Measurements from ENCODE around the gene PARD3B. TPM values are rescaled to one million over a fixed set of nuclear protein-coding genes. Genes with fewer than 3 reads are reported as not detected.

The PARD3B gene
- total and polyA plus RNA-seq, 2 of the 13 experiments (the other 11 are each of a cell fraction or from before 2014, with no cell fraction given): 0.71 to 2.3 TPM

DNA sequence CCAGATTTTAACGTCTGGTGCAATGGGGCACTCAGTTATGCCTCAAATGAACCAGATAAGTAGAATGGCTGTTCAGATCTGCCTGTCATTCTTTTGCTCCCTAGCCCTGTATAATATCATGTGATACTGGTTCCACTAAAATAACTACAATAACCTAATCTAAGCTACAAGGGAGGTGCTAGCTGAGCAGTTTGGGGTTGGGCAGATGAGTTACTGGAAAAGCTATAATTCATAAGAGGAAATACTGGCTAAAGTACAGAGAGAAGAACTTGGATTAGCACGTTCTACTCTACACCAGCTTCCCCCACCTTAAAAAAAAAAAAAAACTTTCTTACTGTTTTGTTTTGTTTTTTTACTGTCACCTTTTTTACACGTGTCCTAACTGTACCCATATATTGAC, 953.7 kb downstream of the PARD3B start:
- intact Hi-C loops (cut with micrococcal nuclease; ENCODE audit: unreplicated experiment): no loop called here
- no peak for ATAC-seq
- H3K4me2 ChIP-seq (ENCODE audit: low read depth, low read length): no peak overlapping the region
- H3K4me3 ChIP-seq (replicated peaks in 1 of 3; ENCODE audit: insufficient read depth in 1 of 3, low read depth in 2 of 3, low read length in 3 of 3): no peak overlapping the region
- BruUV-seq (replicated peaks): no TSS peak
- H3K27me3 ChIP-seq (ENCODE audit: control insufficient read depth in 1 of 2, insufficient read depth in 2 of 2, low read length in 2 of 2): no peaks in the 10 kb centered on the region
- no peak for FAIRE-seq
- H3K9me3 ChIP-seq (ENCODE audit: low read length): no peaks in the 10 kb centered on the region
- H3K27ac ChIP-seq (ENCODE audit: extremely low read length, insufficient read depth, low read length): no peak overlapping the region
- H3K4me1 ChIP-seq (ENCODE audit: insufficient read depth, low read length): no peaks in the 10 kb centered on the region
- no peak for DNase-seq (ENCODE audit: low spot score)
- WGBS (ENCODE audit: low lambda C conversion rate): 34% methylated on average over 3 of the region's 3 CpGs
- H2AFZ ChIP-seq (ENCODE audit: low read length): no peak overlapping the region
- no peaks in the 10 kb centered on the region for H4K20me1 ChIP-seq (ENCODE audit: insufficient read depth, low read length)
- in situ Hi-C loops (cut with HindIII; ENCODE audit: extremely low pct_ligation_motif_present, low pct_unique_long_range_greater_than_20kb): no loop called here
- no peaks in the 10 kb centered on the region for H3K79me2 ChIP-seq (ENCODE audit: insufficient read depth, low read length)
- H3K9ac ChIP-seq (ENCODE audit: insufficient read depth, low read depth, low read length): no peak overlapping the region
- no peaks in the 10 kb centered on the region for H3K36me3 ChIP-seq (replicated peaks in 1 of 2; ENCODE audit: control insufficient read depth in 1 of 2, insufficient read depth in 2 of 2, low read length in 2 of 2)
- no peak for TF ChIP-seq ZNF317 (CRISPR knock-in tag; IDR thresholded peaks at IDR 0.05)
- TF ChIP-seq EP300 (IDR thresholded peaks at IDR 0.05; ENCODE audit: low read depth in 2 of 2, low read length in 2 of 2): no peak
- no peak for TF ChIP-seq EP300 (CRISPR knock-in tag; IDR thresholded peaks at IDR 0.05; ENCODE audit: borderline replicate concordance)
- no peak for TF ChIP-seq ZNF7 (CRISPR knock-in tag; IDR thresholded peaks at IDR 0.05)
- TF ChIP-seq, protein P1, sequence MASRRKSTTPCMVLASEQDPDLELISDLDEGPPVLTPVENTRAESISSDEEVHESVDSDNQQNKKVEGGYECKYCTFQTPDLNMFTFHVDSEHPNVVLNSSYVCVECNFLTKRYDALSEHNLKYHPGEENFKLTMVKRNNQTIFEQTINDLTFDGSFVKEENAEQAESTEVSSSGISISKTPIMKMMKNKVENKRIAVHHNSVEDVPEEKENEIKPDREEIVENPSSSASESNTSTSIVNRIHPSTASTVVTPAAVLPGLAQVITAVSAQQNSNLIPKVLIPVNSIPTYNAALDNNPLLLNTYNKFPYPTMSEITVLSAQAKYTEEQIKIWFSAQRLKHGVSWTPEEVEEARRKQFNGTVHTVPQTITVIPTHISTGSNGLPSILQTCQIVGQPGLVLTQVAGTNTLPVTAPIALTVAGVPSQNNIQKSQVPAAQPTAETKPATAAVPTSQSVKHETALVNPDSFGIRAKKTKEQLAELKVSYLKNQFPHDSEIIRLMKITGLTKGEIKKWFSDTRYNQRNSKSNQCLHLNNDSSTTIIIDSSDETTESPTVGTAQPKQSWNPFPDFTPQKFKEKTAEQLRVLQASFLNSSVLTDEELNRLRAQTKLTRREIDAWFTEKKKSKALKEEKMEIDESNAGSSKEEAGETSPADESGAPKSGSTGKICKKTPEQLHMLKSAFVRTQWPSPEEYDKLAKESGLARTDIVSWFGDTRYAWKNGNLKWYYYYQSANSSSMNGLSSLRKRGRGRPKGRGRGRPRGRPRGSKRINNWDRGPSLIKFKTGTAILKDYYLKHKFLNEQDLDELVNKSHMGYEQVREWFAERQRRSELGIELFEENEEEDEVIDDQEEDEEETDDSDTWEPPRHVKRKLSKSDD (CRISPR knock-in tag; IDR thresholded peaks at IDR 0.05; ENCODE audit: low read depth): no peak
- no peak for TF ChIP-seq TAF15 (IDR thresholded peaks at IDR 0.05; ENCODE audit: low read depth, low read length, poor library complexity, severe bottlenecking)
- TF ChIP-seq, protein P2, sequence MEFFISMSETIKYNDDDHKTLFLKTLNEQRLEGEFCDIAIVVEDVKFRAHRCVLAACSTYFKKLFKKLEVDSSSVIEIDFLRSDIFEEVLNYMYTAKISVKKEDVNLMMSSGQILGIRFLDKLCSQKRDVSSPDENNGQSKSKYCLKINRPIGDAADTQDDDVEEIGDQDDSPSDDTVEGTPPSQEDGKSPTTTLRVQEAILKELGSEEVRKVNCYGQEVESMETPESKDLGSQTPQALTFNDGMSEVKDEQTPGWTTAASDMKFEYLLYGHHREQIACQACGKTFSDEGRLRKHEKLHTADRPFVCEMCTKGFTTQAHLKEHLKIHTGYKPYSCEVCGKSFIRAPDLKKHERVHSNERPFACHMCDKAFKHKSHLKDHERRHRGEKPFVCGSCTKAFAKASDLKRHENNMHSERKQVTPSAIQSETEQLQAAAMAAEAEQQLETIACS (CRISPR knock-in tag; IDR thresholded peaks at IDR 0.05): no peak
- no peak for TF ChIP-seq XRCC5 (optimal IDR thresholded peaks at IDR 0.05; ENCODE audit: low read length)
- TF ChIP-seq RBM39 (IDR thresholded peaks at IDR 0.05; ENCODE audit: low read depth, low read length, poor library complexity, severe bottlenecking): no peak
- no peak for TF ChIP-seq ZNF138 (CRISPR knock-in tag; IDR thresholded peaks at IDR 0.05; ENCODE audit: low read depth)
- TF ChIP-seq, protein P3, sequence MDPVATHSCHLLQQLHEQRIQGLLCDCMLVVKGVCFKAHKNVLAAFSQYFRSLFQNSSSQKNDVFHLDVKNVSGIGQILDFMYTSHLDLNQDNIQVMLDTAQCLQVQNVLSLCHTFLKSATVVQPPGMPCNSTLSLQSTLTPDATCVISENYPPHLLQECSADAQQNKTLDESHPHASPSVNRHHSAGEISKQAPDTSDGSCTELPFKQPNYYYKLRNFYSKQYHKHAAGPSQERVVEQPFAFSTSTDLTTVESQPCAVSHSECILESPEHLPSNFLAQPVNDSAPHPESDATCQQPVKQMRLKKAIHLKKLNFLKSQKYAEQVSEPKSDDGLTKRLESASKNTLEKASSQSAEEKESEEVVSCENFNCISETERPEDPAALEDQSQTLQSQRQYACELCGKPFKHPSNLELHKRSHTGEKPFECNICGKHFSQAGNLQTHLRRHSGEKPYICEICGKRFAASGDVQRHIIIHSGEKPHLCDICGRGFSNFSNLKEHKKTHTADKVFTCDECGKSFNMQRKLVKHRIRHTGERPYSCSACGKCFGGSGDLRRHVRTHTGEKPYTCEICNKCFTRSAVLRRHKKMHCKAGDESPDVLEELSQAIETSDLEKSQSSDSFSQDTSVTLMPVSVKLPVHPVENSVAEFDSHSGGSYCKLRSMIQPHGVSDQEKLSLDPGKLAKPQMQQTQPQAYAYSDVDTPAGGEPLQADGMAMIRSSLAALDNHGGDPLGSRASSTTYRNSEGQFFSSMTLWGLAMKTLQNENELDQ (CRISPR knock-in tag; IDR thresholded peaks at IDR 0.05; ENCODE audit: borderline replicate concordance): no peak
- TF ChIP-seq ZNF839 (CRISPR knock-in tag; IDR thresholded peaks at IDR 0.05; ENCODE audit: borderline replicate concordance): no peak
- no peak for TF ChIP-seq IKZF1 (IDR thresholded peaks at IDR 0.05)
- no peak for TF ChIP-seq GTF3A (CRISPR knock-in tag; conservative IDR thresholded peaks at IDR 0.05)
- TF ChIP-seq SOX13 (IDR thresholded peaks at IDR 0.05): no peak
- TF ChIP-seq SOX13 (CRISPR knock-in tag; conservative IDR thresholded peaks at IDR 0.05 in 1 of 2, IDR thresholded peaks at IDR 0.05 in 1 of 2): no peak
- no peak for TF ChIP-seq HDAC1 (CRISPR knock-in tag; IDR thresholded peaks at IDR 0.05)
- TF ChIP-seq, protein P4, sequence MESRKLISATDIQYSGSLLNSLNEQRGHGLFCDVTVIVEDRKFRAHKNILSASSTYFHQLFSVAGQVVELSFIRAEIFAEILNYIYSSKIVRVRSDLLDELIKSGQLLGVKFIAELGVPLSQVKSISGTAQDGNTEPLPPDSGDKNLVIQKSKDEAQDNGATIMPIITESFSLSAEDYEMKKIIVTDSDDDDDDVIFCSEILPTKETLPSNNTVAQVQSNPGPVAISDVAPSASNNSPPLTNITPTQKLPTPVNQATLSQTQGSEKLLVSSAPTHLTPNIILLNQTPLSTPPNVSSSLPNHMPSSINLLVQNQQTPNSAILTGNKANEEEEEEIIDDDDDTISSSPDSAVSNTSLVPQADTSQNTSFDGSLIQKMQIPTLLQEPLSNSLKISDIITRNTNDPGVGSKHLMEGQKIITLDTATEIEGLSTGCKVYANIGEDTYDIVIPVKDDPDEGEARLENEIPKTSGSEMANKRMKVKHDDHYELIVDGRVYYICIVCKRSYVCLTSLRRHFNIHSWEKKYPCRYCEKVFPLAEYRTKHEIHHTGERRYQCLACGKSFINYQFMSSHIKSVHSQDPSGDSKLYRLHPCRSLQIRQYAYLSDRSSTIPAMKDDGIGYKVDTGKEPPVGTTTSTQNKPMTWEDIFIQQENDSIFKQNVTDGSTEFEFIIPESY (CRISPR knock-in tag; IDR thresholded peaks at IDR 0.05): no peak
- ChIA-PET POLR2A (no interaction called here), CTCF (ENCODE audit: low intra/inter-chr PET ratio, low total read pairs) (no interaction called here)

All from HepG2 (cell line).